Endothelial cell of umbilical vein (primary cell): ENCODE measurements around the gene POLN. TPM values are rescaled to one million over a fixed set of nuclear protein-coding genes. Genes with fewer than 3 reads are reported as not detected.

Experiments used
- BruUV-seq: library from RNA; stranded (reverse); fragments of 400-500 nt; replicated peaks from 2 replicates; lab custom pipeline; 2021; lab: Mats Ljungman, UMichigan
- CTCF ChIA-PET: fragments of 300-600, 350-600 bp; sonication (Branson Sonifier 250); formaldehyde crosslinking; loops from one replicate; lab custom pipeline; 2021; ENCODE audit warnings: antibody characterized with exemption, inconsistent platforms; lab: Charles Lee
- POLR2A ChIA-PET: fragments of 300-600, 350-600 bp; sonication (Branson Sonifier 250); formaldehyde crosslinking; loops from one replicate; lab custom pipeline; 2021; ENCODE audit warnings: antibody characterized with exemption, inconsistent platforms; lab: Charles Lee
- DNase-seq: peaks from one replicate; pipeline ENCODE4 v3.0.0-alpha.2; 2011; ENCODE audit warnings: low read depth, low spot score
- FAIRE-seq: peaks from 2 replicates; lab custom pipeline; 2011; peaks lifted over from hg19 to GRCh38; lab: Jason Lieb, UNC
- H2AFZ ChIP-seq: 2 replicates; pipeline ENCODE4 v1.6.0; 2012; ENCODE audit warnings: low read depth, low read length, control low read depth, inconsistent platforms
- H3K27ac ChIP-seq: 2 replicates; pipeline ENCODE4 v1.5.1; 2011; ENCODE audit warnings: low read depth, mild to moderate bottlenecking, control low read depth, low read length, moderate library complexity; ENCODE audit not compliant: insufficient read depth
- H3K27me3 ChIP-seq, 2 experiments: 2 replicates each; pipeline versions ENCODE4 v1.6.0 to v1.6.1; 2011; ENCODE audit warnings: low read length in 2 of 2, mixed read lengths in 1 of 2; ENCODE audit not compliant: control insufficient read depth in 2 of 2, insufficient read depth in 2 of 2
- H3K36me3 ChIP-seq, 2 experiments: 2 replicates in 1 of 2; 3 replicates in 1 of 2; pipeline ENCODE4 v1.5.1; 2011; ENCODE audit warnings: low read length in 2 of 2, mild to moderate bottlenecking in 1 of 2, moderate library complexity in 1 of 2; ENCODE audit not compliant: control insufficient read depth in 2 of 2, insufficient read depth in 2 of 2; ENCODE audit errors: extremely low read depth in 1 of 2
- H3K4me1 ChIP-seq: 3 replicates; pipeline ENCODE4 v1.5.1; 2011; ENCODE audit warnings: mild to moderate bottlenecking, low read length; ENCODE audit not compliant: control insufficient read depth, insufficient read depth; ENCODE audit errors: extremely low read depth
- H3K4me2 ChIP-seq: 2 replicates; pipeline ENCODE4 v1.6.1; 2011; ENCODE audit warnings: low read length, control low read depth, mixed read lengths; ENCODE audit not compliant: insufficient read depth
- H3K4me3 ChIP-seq, 3 experiments: fragments of 200-600 bp in 1 of 3; sonication (generic), shearing (Covaris generic) in 1 of 3; replicated peaks in 1 of 3; 2 replicates each; pipeline ENCODE4 v1.5.1; 2011 to 2016; ENCODE audit warnings: control low read depth in 3 of 3, low read length in 3 of 3, mild to moderate bottlenecking in 2 of 3, inconsistent platforms in 1 of 3, low read depth in 1 of 3, moderate library complexity in 1 of 3; ENCODE audit not compliant: insufficient read depth in 1 of 3
- H3K79me2 ChIP-seq: 2 replicates; pipeline ENCODE4 v1.6.0; 2012; ENCODE audit warnings: low read length, inconsistent platforms; ENCODE audit not compliant: control insufficient read depth, insufficient read depth
- H3K9ac ChIP-seq: replicated peaks from 2 replicates; pipeline ENCODE3; 2011; ENCODE audit warnings: low read length, control low read depth; ENCODE audit not compliant: insufficient read depth; ENCODE audit errors: extremely low read depth
- H3K9me1 ChIP-seq: replicated peaks from 3 replicates; pipeline ENCODE4 v1.6.0; 2011; ENCODE audit warnings: mild to moderate bottlenecking, low read length; ENCODE audit not compliant: control insufficient read depth, insufficient read depth; ENCODE audit errors: extremely low read depth
- H3K9me3 ChIP-seq: replicated peaks from 2 replicates; pipeline ENCODE4 v1.5.1; 2012; ENCODE audit warnings: low read length, inconsistent platforms; ENCODE audit not compliant: control insufficient read depth, insufficient read depth
- H4K20me1 ChIP-seq: replicated peaks from 2 replicates; pipeline ENCODE3; 2011; ENCODE audit warnings: mild to moderate bottlenecking, low read length; ENCODE audit not compliant: control insufficient read depth, insufficient read depth; ENCODE audit errors: extremely low read depth
- CTCF ChIP-seq, 2 donors: IDR thresholded peaks; 1 replicate in 1 of 2; 2 replicates in 1 of 2; pipeline ENCODE4 v1.5.1; 2011; ENCODE audit warnings: low read length in 2 of 2, mild to moderate bottlenecking in 2 of 2, moderate library complexity in 2 of 2, control low read depth in 1 of 2, inconsistent platforms in 1 of 2, low read depth in 1 of 2; ENCODE audit not compliant: insufficient read depth in 1 of 2; ENCODE audit errors: extremely low read depth in 1 of 2
- EZH2 ChIP-seq: IDR thresholded peaks from 2 replicates; pipeline ENCODE4 v1.6.1; 2012; ENCODE audit warnings: borderline replicate concordance, low read depth, mild to moderate bottlenecking, moderate library complexity, low read length, inconsistent platforms; ENCODE audit not compliant: severe bottlenecking
- FOS ChIP-seq: IDR thresholded peaks from 2 replicates; pipeline ENCODE4 v1.6.1; 2011; ENCODE audit warnings: mild to moderate bottlenecking, low read length, moderate library complexity, borderline replicate concordance; ENCODE audit not compliant: insufficient read depth
- GATA2 ChIP-seq: IDR thresholded peaks from 2 replicates; pipeline ENCODE4 v1.7.0; 2011; ENCODE audit warnings: low read depth, mild to moderate bottlenecking, moderate library complexity, mixed read lengths, low read length; ENCODE audit not compliant: insufficient read length, insufficient read depth
- JUN ChIP-seq: IDR thresholded peaks from 2 replicates; pipeline ENCODE4 v1.6.1; 2011; ENCODE audit warnings: borderline replicate concordance, low read depth; ENCODE audit not compliant: insufficient read length, insufficient read depth
- MAX ChIP-seq: IDR thresholded peaks from 2 replicates; pipeline ENCODE4 v1.6.1; 2011; ENCODE audit not compliant: insufficient read depth, insufficient read length
- MYC ChIP-seq: IDR thresholded peaks from one replicate; pipeline ENCODE4 v1.6.1; 2011; ENCODE audit warnings: mild to moderate bottlenecking, low read depth, low read length
- POLR2A ChIP-seq: IDR thresholded peaks from 2 replicates; pipeline ENCODE4 v1.6.1; 2012; ENCODE audit warnings: low read depth, mild to moderate bottlenecking, control low read depth, low read length
- POLR2AphosphoS5 ChIP-seq: IDR thresholded peaks from 2 replicates; pipeline ENCODE4 v1.6.1; 2012; ENCODE audit warnings: low read depth, mild to moderate bottlenecking, control low read depth, low read length, moderate library complexity; ENCODE audit not compliant: insufficient read depth
- dilution Hi-C: fragments of 300-500 bp; cut with MboI; formaldehyde crosslinking; loops from one replicate; pipeline ENCODE4 v1.15.0; 2019; ENCODE audit warnings: low sequenced_read_pairs; ENCODE audit not compliant: extremely low pct_ligation_motif_present
- intact Hi-C: fragments of 100-400 bp; cut with micrococcal nuclease; formaldehyde crosslinking; loops from one replicate; pipeline ENCODE4 v1.10.0; 2022
- polyA plus RNA-seq, 4 experiments: library from polyadenylated mRNA; depleted of rRNA in 3 of 4; stranded (reverse) in 3 of 4; unstranded in 1 of 4; fragments of >200 nt; gene quantifications; 2 replicates each; pipeline versions ENCODE4 v1.2.1 to v1.2.3, GENCODE V29; 2011 to 2012; ENCODE audit warnings: missing spikeins in 1 of 4
- total RNA-seq: library from RNA; stranded (reverse); gene quantifications from 2 replicates; pipeline ENCODE4 v1.2.3, GENCODE V29; 2021

POLN gene
- total and polyA plus RNA-seq, 2 donors (not counting 3 experiments of a cell fraction or from before 2014, with no cell fraction given) = 1.3 to 4.2 TPM

- dilution Hi-C loops = no loop called here
- no peak for DNase-seq
- CTCF ChIA-PET = interaction anchor here (0.7 to 1.5 kb wide), 3 partner anchors 9 to 28 kb away, joined by 3 to 4 read pairs (median 3); no protein-coding TSS in a partner anchor
- no peak for FAIRE-seq
- peaks cover 2 to 24% of the 10 kb centered on the region in 2 experiments for H3K36me3 ChIP-seq
- no peaks in the 10 kb centered on the region for H3K4me1 ChIP-seq
- no peak overlapping the region for H3K27ac ChIP-seq
- BruUV-seq = TSS peak; percentile 10
- H3K4me2 ChIP-seq = no peak overlapping the region
- H3K4me3 ChIP-seq = no peak overlapping the region
- intact Hi-C loops = no loop called here
- H3K9me3 ChIP-seq = no peaks in the 10 kb centered on the region
- TF ChIP-seq CTCF (IDR thresholded peaks at IDR 0.05; ENCODE audit: extremely low read depth in 1 of 2, insufficient read depth in 1 of 2, low read depth in 1 of 2, low read length in 2 of 2) = no peak
- no peak for TF ChIP-seq GATA2
- no peak for TF ChIP-seq POLR2AphosphoS5
- TF ChIP-seq MYC = no peak
- no peak for TF ChIP-seq FOS
- TF ChIP-seq POLR2A = no peak
- TF ChIP-seq MAX = no peak
- no peak for TF ChIP-seq EZH2
- no peak for TF ChIP-seq JUN
- POLR2A ChIA-PET = interaction anchor here (0.6 kb wide), 1 partner anchor 221 kb away, joined by 3 read pairs; the partner anchor contains the start of gene RNF4
- H3K9ac ChIP-seq = no peak overlapping the region
- no peak overlapping the region for H2AFZ ChIP-seq
- no peaks in the 10 kb centered on the region for H3K79me2 ChIP-seq
- no peaks in the 10 kb centered on the region for H3K27me3 ChIP-seq
- H4K20me1 ChIP-seq = no peaks in the 10 kb centered on the region
- no peaks in the 10 kb centered on the region for H3K9me1 ChIP-seq
Observed at GRCh38 chr4:2248044-2248780, 6.3 kb upstream of the POLN start.
